HG03280 (cell line): ENCODE data around the gene RNF44.

Experiments used
- ATAC-seq: cut with Tn5 transposase; IDR thresholded peaks from one replicate; pipeline ENCODE4 v1.9.1; 2021; ENCODE audit warnings: mild to moderate bottlenecking, moderate library complexity; ENCODE audit not compliant: unreplicated experiment

The RNF44 gene

DNA sequence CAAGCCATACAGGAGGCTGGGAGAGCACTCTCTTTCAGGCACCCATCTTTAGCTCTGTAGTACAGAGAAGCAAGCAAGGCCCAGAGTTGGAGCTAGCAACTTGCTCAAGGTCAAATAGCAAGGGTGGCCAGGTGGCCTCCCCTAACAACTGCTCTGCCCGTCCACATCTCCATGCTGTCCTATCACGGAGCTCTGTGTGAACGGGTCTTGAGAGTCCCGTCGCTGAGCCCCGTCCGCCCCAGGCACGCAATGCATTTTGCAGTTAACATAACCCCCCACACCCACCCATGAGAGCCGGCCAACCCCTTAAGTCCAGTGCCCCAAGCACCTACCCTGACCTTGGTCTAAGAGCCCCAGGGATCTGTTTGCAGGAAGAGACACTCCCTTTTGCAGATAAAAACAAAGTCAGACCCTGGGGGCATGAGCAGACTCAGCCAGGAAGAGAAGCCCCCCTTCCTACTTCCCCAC, 1.5 kb downstream of the RNF44 start:
- ATAC-seq: no peak

GRCh38 chr5:176535101-176535663, 2.0 kb downstream of the RNF44 start:
- no peak for ATAC-seq

DNA sequence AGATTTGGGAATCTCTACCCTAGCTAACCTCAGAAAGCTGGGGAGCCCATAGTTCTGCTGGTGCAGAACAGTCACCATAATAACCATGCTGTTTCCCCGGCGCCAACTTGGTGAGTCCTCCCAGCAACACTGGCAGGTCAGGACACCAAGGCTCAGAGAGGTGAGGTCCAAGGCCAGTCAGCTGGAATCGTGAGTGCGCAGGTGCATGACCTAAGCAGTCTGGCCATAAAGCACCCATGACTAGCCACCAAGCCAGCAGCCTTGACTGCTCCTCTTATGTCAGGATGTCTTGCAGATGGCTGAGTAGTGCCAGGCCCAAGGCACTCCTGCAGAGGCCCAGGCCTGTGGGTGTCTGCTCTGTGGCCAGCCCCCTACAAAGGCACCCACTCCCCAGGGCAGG, 2.6 kb downstream of the RNF44 start:
- ATAC-seq: no peak

- ATAC-seq: no peak
These were observed 3.1 kb downstream of the RNF44 start for GRCh38 chr5:176533894-176534611.

DNA sequence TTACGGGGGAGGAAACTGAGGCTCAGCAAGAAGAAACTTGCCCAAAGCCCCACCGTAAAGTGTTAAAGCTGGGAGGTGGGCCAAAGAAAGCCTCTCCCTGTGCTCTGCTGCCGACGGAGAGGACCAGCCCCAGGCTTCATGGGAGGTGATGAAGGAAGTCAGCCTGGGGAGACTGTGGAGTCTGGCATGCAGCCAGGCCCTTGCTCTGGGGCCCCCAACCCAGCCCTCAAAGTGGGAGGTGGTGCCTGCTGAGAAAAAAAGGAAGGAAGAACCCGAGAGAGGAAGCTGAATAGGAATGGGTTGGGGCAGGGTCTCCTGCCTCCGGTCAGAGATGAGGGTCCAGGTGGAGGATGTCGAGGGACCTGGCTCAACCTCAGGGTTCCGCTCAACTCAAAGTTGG, 3.8 kb downstream of the RNF44 start:
- no peak for ATAC-seq

GRCh38 chr5:176532795-176533194, 4.4 kb downstream of the RNF44 start:
- no peak for ATAC-seq

DNA sequence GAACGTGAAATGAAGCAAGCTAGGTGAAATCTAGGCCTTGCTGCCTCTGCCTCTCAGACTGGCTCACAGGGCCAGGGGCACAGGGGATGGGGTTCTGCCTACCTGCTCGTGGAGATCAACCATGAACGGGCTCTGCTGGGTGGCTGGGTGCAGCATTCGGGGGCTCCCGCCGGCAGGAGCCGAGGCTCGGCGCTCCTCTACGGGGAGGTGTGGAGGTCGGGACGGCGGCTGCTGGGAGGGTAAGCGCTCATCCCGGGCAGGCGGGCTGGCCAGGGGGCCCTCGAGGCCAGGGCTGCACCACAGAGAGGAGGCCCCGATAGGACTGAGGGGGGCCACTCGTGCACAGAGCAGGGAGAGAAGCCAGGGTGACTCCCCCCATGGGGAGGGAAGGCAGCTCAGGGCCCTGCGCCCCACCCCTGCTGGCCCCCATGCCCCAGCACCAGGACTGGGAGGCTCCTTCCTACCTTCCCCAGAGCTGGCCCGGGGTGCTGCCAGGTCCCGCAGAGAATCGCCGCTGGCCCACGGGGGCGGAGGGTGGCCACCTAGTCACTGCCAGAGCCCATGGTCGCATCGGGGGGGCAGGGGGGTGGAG, 5.2 kb downstream of the RNF44 start:
- no peak for ATAC-seq

GRCh38 chr5:176530983-176531901, 6.0 kb downstream of the RNF44 start:
- ATAC-seq: no peak

DNA sequence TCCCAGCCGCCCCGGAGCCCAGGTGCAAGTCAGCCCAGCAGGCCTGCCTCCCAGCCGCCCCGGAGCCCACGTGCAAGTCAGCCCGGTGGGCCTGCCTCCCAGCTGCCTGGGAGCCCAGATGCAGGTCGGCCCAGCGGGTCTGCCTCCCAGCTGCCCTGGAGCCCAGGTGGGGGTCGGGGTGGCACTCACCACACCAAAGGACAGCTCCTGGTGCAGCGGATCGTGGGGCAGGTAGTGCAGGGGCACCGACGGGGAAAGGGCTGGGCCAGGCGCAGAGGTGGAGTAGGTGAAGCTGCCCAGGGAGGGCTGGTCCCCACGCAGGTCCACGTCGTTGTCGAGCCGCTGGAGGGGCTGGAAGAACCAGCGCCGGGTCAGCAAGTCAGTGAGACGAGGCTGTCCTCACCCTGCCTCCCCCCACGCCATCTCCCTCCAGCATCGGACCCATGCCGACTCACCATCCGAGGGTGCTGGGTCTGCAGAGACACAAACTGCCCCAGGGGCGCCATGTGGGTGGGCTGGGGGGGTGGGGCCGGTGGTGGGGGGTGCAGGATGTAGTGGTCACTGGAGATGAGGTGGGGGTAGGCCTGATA, 6.7 kb downstream of the RNF44 start:
- no peak for ATAC-seq

GRCh38 chr5:176529741-176530141, 7.5 kb downstream of the RNF44 start:
- no peak for ATAC-seq

GRCh38 chr5:176529116-176529740, 8.0 kb downstream of the RNF44 start:
- no peak for ATAC-seq

DNA sequence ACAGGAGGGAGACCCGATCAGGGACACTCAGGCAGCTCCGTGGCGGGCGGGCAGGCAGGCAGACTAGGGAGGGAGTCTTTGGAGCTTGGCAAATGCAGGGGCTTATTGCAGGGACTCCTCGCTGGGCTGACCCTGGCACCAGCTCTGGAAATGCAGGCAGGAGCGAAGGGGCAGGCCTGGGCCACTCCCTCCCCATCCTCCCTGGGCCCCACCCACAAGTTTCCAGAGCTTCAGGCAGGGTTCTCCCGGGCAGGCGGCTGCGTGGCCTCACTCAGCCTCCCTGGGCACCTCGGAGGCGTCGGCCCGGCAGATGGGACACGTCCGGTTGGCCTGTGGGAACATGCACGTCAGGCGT, 8.5 kb downstream of the RNF44 start:
- ATAC-seq: no peak

GRCh38 chr5:176528301-176528700, 8.9 kb downstream of the RNF44 start:
- no peak for ATAC-seq

GRCh38 chr5:176527246-176528222, 9.7 kb downstream of the RNF44 start:
- ATAC-seq: no peak

GRCh38 chr5:176526462-176526861, 10.7 kb downstream of the RNF44 start:
- ATAC-seq: no peak

DNA sequence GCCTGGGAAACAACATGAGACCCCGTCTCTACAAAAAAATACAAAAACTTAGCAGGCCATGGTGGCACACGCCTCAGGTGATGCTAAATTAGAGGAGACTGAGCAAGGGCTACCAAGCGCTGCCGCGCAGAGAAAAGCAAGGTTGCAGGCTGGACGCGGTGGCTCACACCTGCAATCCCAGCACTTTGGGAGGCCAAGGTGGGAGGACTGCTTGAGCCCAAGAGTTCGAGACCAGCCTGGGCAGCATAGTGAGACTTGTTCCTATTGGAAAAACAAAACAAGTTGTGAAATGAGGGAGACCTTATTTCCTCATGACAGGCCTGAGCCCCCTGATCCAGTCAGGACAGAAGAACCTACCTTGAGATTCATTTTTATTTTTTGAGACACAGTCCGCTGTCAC, 11.5 kb downstream of the RNF44 start:
- ATAC-seq: no peak

- ATAC-seq: no peak
These were observed 12.2 kb downstream of the RNF44 start for GRCh38 chr5:176524987-176525386.

GRCh38 chr5:176524138-176524537, 13.1 kb downstream of the RNF44 start:
- no peak for ATAC-seq

- ATAC-seq: no peak
These were observed 15.4 kb downstream of the RNF44 start for GRCh38 chr5:176521699-176522263.
